OCI-LY7 (cell line): Measurements from ENCODE around the gene SMARCB1. TPM values are rescaled to one million over a fixed set of nuclear protein-coding genes. Genes with fewer than 3 reads are reported as not detected.

Experiments used
- BruUV-seq: library from RNA; stranded (reverse); fragments of 400-500 nt; replicated peaks from 2 replicates; lab custom pipeline; 2021; lab: Mats Ljungman, UMichigan
- CTCF ChIA-PET: fragments of 300-600 bp; sonication (Branson Sonifier 250); formaldehyde crosslinking; loops from one replicate; lab custom pipeline; 2022; ENCODE audit warnings: antibody characterized with exemption; ENCODE audit not compliant: unreplicated experiment; lab: Charles Lee
- POLR2A ChIA-PET: fragments of 300-600 bp; sonication (Branson Sonifier 250); formaldehyde crosslinking; loops from one replicate; lab custom pipeline; 2022; ENCODE audit warnings: antibody characterized with exemption; lab: Charles Lee
- DNase-seq: peaks from one replicate; pipeline ENCODE4 v3.0.0-alpha.2; 2015; ENCODE audit warnings: low spot score
- H2AFZ ChIP-seq: fragments of 200-600 bp; sonication (generic), shearing (Covaris generic); 2 replicates; pipeline ENCODE4 v1.6.1; 2014; ENCODE audit warnings: mild to moderate bottlenecking, antibody characterized with exemption, low read length, moderate library complexity
- H3K27ac ChIP-seq: fragments of 200-600 bp; sonication (generic); 2 replicates; pipeline ENCODE4 v1.5.1; 2014; ENCODE audit warnings: mixed run types, low read depth, mild to moderate bottlenecking, moderate library complexity, low read length, inconsistent platforms; ENCODE audit not compliant: poor library complexity, severe bottlenecking
- H3K36me3 ChIP-seq: fragments of 200-600 bp; sonication (generic); 2 replicates; pipeline ENCODE4 v1.6.1; 2014; ENCODE audit warnings: mild to moderate bottlenecking, antibody characterized with exemption, low read length, moderate library complexity, mixed read lengths; ENCODE audit not compliant: insufficient read depth
- H3K4me1 ChIP-seq: fragments of 200-600 bp; sonication (generic); 2 replicates; pipeline ENCODE4 v1.5.1; 2014; ENCODE audit warnings: mild to moderate bottlenecking, low read length; ENCODE audit not compliant: insufficient read depth, poor library complexity, severe bottlenecking
- H3K4me2 ChIP-seq: fragments of 200-600 bp; sonication (generic); 2 replicates; pipeline ENCODE4 v1.6.1; 2014; ENCODE audit warnings: mild to moderate bottlenecking, low read length
- H3K4me3 ChIP-seq: fragments of 200-600 bp; sonication (generic); 2 replicates; pipeline ENCODE4 v1.5.1; 2014; ENCODE audit warnings: mild to moderate bottlenecking, low read depth, low read length; ENCODE audit not compliant: poor library complexity, severe bottlenecking
- H3K79me2 ChIP-seq: fragments of 200-600 bp; sonication (generic); 2 replicates; pipeline ENCODE4 v1.6.1; 2016; ENCODE audit warnings: low read depth, mild to moderate bottlenecking, low read length, moderate library complexity, mixed read lengths; ENCODE audit not compliant: insufficient read depth
- H3K9me2 ChIP-seq: fragments of 200-600 bp; sonication (generic); 2 replicates; pipeline ENCODE4 v1.6.1; 2016; ENCODE audit warnings: mild to moderate bottlenecking, low read length, mixed read lengths; ENCODE audit not compliant: insufficient read depth
- H3K9me3 ChIP-seq: fragments of 200-600 bp; sonication (generic); 2 replicates; pipeline ENCODE4 v1.6.1; 2014; ENCODE audit warnings: mild to moderate bottlenecking, mixed run types, low read length, mixed read lengths
- H4K20me1 ChIP-seq: fragments of 200-600 bp; sonication (generic); 2 replicates; pipeline ENCODE4 v1.6.1; 2014; ENCODE audit warnings: mild to moderate bottlenecking, antibody characterized with exemption, low read length, moderate library complexity, mixed read lengths; ENCODE audit not compliant: insufficient read depth
- CTCF ChIP-seq: fragments of 200-600 bp; sonication (generic); conservative IDR thresholded peaks from 2 replicates; pipeline ENCODE4 v1.5.1; 2014; ENCODE audit warnings: mild to moderate bottlenecking, antibody characterized with exemption, low read length, moderate library complexity, mixed read lengths
- EZH2phosphoT487 ChIP-seq: fragments of 200-600 bp; sonication (generic); IDR thresholded peaks from 2 replicates; pipeline ENCODE4 v1.6.1; 2018; ENCODE audit warnings: low read depth, borderline replicate concordance, mild to moderate bottlenecking, mixed run types, antibody characterized with exemption, low read length, moderate library complexity, mixed read lengths
- intact Hi-C: fragments of 100-400 bp; cut with micrococcal nuclease; formaldehyde crosslinking; loops from one replicate; pipeline ENCODE4 v1.10.0; 2022; ENCODE audit not compliant: unreplicated experiment
- total RNA-seq, 2 experiments: library from RNA; depleted of rRNA in 1 of 2; stranded (reverse); fragments of >200 nt in 1 of 2; shearing (Covaris generic) in 1 of 2; gene quantifications; 2 replicates each; pipeline ENCODE4 v1.2.3, GENCODE V29; 2014 to 2022

The SMARCB1 gene
- total RNA-seq, 2 experiments from 2014 or later, result 252 to 265 TPM

- peaks cover 27% of the 10 kb centered on the region; the same call in 1 of the 2 replicates for H3K36me3 ChIP-seq
- POLR2A ChIA-PET, result interaction anchor here (0.6 kb wide), 1 partner anchor 13 kb away, joined by 4 read pairs; no protein-coding TSS in a partner anchor
- no peaks in the 10 kb centered on the region for H3K79me2 ChIP-seq
- H3K4me3 ChIP-seq, result no peak overlapping the region
- CTCF ChIA-PET, result no interaction called here
- TF ChIP-seq CTCF, result no peak
- TF ChIP-seq EZH2phosphoT487, result no peak
- H3K27ac ChIP-seq, result no peak overlapping the region
- no peaks in the 10 kb centered on the region for H3K9me2 ChIP-seq
- H4K20me1 ChIP-seq, result no peaks in the 10 kb centered on the region
- H2AFZ ChIP-seq, result no peak overlapping the region
- H3K4me2 ChIP-seq, result no peak overlapping the region
- DNase-seq, result no peak
- intact Hi-C loops, result no loop called here
- H3K9me3 ChIP-seq, result no peaks in the 10 kb centered on the region
- no TSS peak for BruUV-seq
- no peaks in the 10 kb centered on the region for H3K4me1 ChIP-seq
Measured at GRCh38 chr22:23744485-23744884, 42.3 kb upstream of the SMARCB1 start.

GRCh38 chr22:23745791-23746190 lies 41.0 kb upstream of the SMARCB1 start:
- no peak for DNase-seq
- TF ChIP-seq EZH2phosphoT487 (no peak), CTCF (no peak)
- ChIA-PET POLR2A (interaction anchor here (0.7 to 0.9 kb wide), 2 partner anchors 9 to 49 kb away, joined by 3 to 4 read pairs; no protein-coding TSS in a partner anchor), CTCF (no interaction called here)
- Histone ChIP-seq H3K36me3 (peaks cover 27% of the 10 kb centered on the region; the same call in 1 of the 2 replicates), H3K9me3 (no peaks in the 10 kb centered on the region), H3K4me2 (no peak overlapping the region), H3K79me2 (no peaks in the 10 kb centered on the region), H3K27ac (no peak overlapping the region), H2AFZ (no peak overlapping the region), H3K4me3 (no peak overlapping the region), H3K9me2 (no peaks in the 10 kb centered on the region), H4K20me1 (no peaks in the 10 kb centered on the region), H3K4me1 (peaks cover 11% of the 10 kb centered on the region)
- intact Hi-C loops, result no loop called here
- no TSS peak for BruUV-seq

- peaks cover 30% of the 10 kb centered on the region for H3K4me1 ChIP-seq
- H3K9me2 ChIP-seq, result no peaks in the 10 kb centered on the region
- peak overlapping the region; percentile 78 for H3K4me3 ChIP-seq
- intact Hi-C loops, result loop anchor here (5.0 to 10.0 kb wide), 2 partner anchors 97 to 815 kb away; no protein-coding TSS in a partner anchor
- H3K79me2 ChIP-seq, result peaks cover 11% of the 10 kb centered on the region; the same call in 1 of the 2 replicates
- no peak overlapping the region for H3K27ac ChIP-seq
- ChIA-PET POLR2A (interaction anchor here (0.6 to 1.5 kb wide), 2 partner anchors 22 to 108 kb away, joined by 3 to 10 read pairs; partner anchors contain the start of gene SLC2A11), CTCF (no interaction called here)
- no peak for TF ChIP-seq CTCF
- no peak for TF ChIP-seq EZH2phosphoT487
- no peaks in the 10 kb centered on the region for H4K20me1 ChIP-seq
- peak overlapping the region; percentile 93 for H3K4me2 ChIP-seq
- no peak for DNase-seq
- peaks cover 4% of the 10 kb centered on the region; the same call in 1 of the 2 replicates for H3K36me3 ChIP-seq
- BruUV-seq, result no TSS peak
- H2AFZ ChIP-seq, result no peak overlapping the region
- no peaks in the 10 kb centered on the region for H3K9me3 ChIP-seq
Measured at GRCh38 chr22:23749841-23750301, 36.9 kb upstream of the SMARCB1 start.
